Loucy (cell line): Measurements from ENCODE around the gene NIPAL4.
A peak's percentile ranks its signal among the peaks of the same experiment; 100 is the strongest.

Source experiments
- H2AFZ ChIP-seq: fragments of 200-600 bp; sonication (generic); 2 replicates; pipeline ENCODE4 v1.6.0; 2016; ENCODE audit warnings: antibody characterized with exemption, mild to moderate bottlenecking, low read length, moderate library complexity
- H3F3A ChIP-seq: fragments of 200-600 bp; 2 replicates; pipeline ENCODE4 v1.6.0; 2016; ENCODE audit warnings: antibody characterized with exemption, low read depth, mild to moderate bottlenecking
- H3K27me3 ChIP-seq: fragments of 200-600 bp; sonication (generic); 2 replicates; pipeline ENCODE4 v1.6.1; 2014; ENCODE audit warnings: low read length, mild to moderate bottlenecking; ENCODE audit not compliant: insufficient read depth, poor library complexity, severe bottlenecking
- H3K36me3 ChIP-seq: fragments of 200-600 bp; sonication (generic); 2 replicates; pipeline ENCODE4 v1.6.1; 2016; ENCODE audit warnings: low read length; ENCODE audit not compliant: insufficient read depth
- H3K4me1 ChIP-seq: fragments of 200-600 bp; sonication (generic); 2 replicates; pipeline ENCODE4 v1.5.1; 2014; ENCODE audit warnings: low read length, mild to moderate bottlenecking; ENCODE audit not compliant: insufficient read depth, poor library complexity, severe bottlenecking
- H3K4me2 ChIP-seq: fragments of 200-600 bp; sonication (generic); 2 replicates; pipeline ENCODE4 v1.6.0; 2014; ENCODE audit warnings: antibody characterized with exemption, low read length, low read depth, mild to moderate bottlenecking; ENCODE audit not compliant: poor library complexity, severe bottlenecking
- H3K4me3 ChIP-seq: fragments of 200-600 bp; sonication (generic); 2 replicates; pipeline ENCODE4 v1.5.1; 2014; ENCODE audit warnings: low read length, mild to moderate bottlenecking, mixed read lengths; ENCODE audit not compliant: poor library complexity, severe bottlenecking
- H3K79me2 ChIP-seq: fragments of 200-600 bp; sonication (generic); 2 replicates; pipeline ENCODE4 v1.6.1; 2014; ENCODE audit warnings: low read length; ENCODE audit not compliant: insufficient read depth
- H3K9ac ChIP-seq: fragments of 200-600 bp; sonication (generic); 2 replicates; pipeline ENCODE4 v1.6.0; 2014; ENCODE audit warnings: mild to moderate bottlenecking, low read depth, low read length, moderate library complexity; ENCODE audit not compliant: poor library complexity, severe bottlenecking
- H3K9me2 ChIP-seq: fragments of 200-600 bp; sonication (generic); replicated peaks from 2 replicates; pipeline ENCODE4 v1.6.1; 2016; ENCODE audit warnings: low read depth, low read length, mixed read lengths
- H3K9me3 ChIP-seq: fragments of 200-600 bp; sonication (generic); 2 replicates; pipeline ENCODE4 v1.6.1; 2014; ENCODE audit warnings: mild to moderate bottlenecking, antibody characterized with exemption, low read length, low read depth; ENCODE audit not compliant: insufficient read depth
- H4K20me1 ChIP-seq: fragments of 200-600 bp; sonication (generic); 2 replicates; pipeline ENCODE4 v1.6.0; 2014; ENCODE audit warnings: antibody characterized with exemption, low read length, mild to moderate bottlenecking; ENCODE audit not compliant: insufficient read depth, poor library complexity, severe bottlenecking
- EZH2phosphoT487 ChIP-seq: fragments of 200-600 bp; IDR thresholded peaks from 2 replicates; pipeline ENCODE4 v1.6.1; 2018; ENCODE audit warnings: antibody characterized with exemption, mild to moderate bottlenecking, moderate library complexity, borderline replicate concordance
- TF ChIP-seq, protein P1 (sequence below): fragments of 200-600 bp; sonication (generic); conservative IDR thresholded peaks from 2 replicates; pipeline ENCODE4 v1.5.1; 2014; ENCODE audit warnings: mild to moderate bottlenecking, antibody characterized with exemption, low read length

The NIPAL4 gene

DNA sequence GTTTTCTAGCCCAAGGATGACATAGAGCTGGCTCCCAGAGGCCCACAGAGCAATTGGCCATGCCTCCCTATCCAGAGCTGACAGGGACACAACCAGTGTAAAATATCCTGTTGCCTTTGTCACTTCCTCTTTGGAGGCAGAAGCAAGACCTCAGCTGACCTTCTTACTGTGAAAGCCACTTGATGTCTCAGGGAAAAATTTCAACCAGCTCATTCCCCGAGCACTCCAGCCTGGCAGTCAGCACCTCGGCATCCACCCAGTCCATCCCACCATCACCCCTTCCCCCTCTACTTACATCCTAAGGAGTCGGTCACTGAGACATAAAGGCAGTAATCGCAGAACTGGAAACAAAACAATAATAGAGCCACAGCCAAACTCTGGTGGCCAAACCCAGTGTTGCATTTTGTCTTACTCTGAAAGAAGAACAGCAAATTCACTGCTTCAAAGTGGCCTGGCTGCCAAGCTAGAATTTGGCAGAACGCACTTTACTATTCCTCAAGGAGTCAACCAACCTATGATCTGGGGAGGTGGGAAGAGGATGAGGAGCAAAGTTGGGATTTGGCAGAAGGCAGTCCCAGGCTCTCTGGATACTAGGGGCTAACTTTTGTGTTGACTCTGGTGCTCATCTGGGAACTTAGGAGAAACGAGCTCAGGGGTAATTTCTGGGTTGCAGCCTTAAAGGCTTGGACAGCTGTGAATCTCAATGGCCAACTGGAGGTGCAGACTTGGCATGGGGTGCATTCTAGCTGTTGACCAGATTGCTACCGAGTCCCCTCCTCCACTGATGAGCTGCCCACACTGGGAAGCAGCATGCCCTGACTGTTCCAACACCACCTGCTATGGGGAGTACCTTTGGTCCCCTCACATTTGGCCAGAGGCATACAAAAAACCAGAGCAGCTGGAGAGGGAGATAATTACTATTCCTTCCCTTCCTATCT is 13.6 kb downstream of the NIPAL4 start:
- Histone ChIP-seq H4K20me1 (no peaks in the 10 kb centered on the region), H3K4me1 (no peaks in the 10 kb centered on the region), H3K4me2 (no peak overlapping the region), H3K9me3 (no peaks in the 10 kb centered on the region), H3K36me3 (no peaks in the 10 kb centered on the region), H3K4me3 (no peak overlapping the region), H3K9ac (no peak overlapping the region), H3F3A (no peaks in the 10 kb centered on the region), H3K9me2 (no peaks in the 10 kb centered on the region), H3K27me3 (no peaks in the 10 kb centered on the region), H2AFZ (no peak overlapping the region), H3K79me2 (no peaks in the 10 kb centered on the region)
- TF ChIP-seq, protein P1, sequence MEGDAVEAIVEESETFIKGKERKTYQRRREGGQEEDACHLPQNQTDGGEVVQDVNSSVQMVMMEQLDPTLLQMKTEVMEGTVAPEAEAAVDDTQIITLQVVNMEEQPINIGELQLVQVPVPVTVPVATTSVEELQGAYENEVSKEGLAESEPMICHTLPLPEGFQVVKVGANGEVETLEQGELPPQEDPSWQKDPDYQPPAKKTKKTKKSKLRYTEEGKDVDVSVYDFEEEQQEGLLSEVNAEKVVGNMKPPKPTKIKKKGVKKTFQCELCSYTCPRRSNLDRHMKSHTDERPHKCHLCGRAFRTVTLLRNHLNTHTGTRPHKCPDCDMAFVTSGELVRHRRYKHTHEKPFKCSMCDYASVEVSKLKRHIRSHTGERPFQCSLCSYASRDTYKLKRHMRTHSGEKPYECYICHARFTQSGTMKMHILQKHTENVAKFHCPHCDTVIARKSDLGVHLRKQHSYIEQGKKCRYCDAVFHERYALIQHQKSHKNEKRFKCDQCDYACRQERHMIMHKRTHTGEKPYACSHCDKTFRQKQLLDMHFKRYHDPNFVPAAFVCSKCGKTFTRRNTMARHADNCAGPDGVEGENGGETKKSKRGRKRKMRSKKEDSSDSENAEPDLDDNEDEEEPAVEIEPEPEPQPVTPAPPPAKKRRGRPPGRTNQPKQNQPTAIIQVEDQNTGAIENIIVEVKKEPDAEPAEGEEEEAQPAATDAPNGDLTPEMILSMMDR = no peak
- no peak for TF ChIP-seq EZH2phosphoT487

DNA sequence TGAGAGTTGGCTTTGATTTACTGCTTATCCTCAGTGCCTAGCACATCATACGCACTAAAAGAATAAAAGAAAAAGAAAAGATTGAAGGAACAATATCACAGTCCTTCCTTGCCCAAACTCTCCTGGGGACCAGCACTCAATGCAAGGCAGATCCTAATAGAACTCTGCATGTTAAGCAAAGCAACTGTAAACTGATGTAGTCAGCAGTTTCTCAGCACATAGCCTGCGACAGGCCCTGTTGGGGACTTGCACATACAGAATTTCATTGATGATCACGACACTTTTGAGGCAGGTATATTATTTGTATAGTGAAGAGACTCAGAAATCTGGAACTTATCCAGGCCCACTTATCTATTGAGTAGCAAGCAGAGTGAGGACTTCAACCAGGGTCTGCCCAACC is 15.4 kb downstream of the NIPAL4 start:
- H2AFZ ChIP-seq = no peak overlapping the region
- H3K9ac ChIP-seq = no peak overlapping the region
- H3K9me2 ChIP-seq = no peaks in the 10 kb centered on the region
- no peak overlapping the region for H3K4me2 ChIP-seq
- no peaks in the 10 kb centered on the region for H3K4me1 ChIP-seq
- TF ChIP-seq, protein P1 = no peak
- TF ChIP-seq EZH2phosphoT487 = no peak
- H3K4me3 ChIP-seq = no peak overlapping the region
- H3K27me3 ChIP-seq = no peaks in the 10 kb centered on the region
- H4K20me1 ChIP-seq = no peaks in the 10 kb centered on the region
- no peaks in the 10 kb centered on the region for H3K79me2 ChIP-seq
- no peaks in the 10 kb centered on the region for H3K36me3 ChIP-seq
- H3K9me3 ChIP-seq = no peaks in the 10 kb centered on the region
- H3F3A ChIP-seq = no peaks in the 10 kb centered on the region

DNA sequence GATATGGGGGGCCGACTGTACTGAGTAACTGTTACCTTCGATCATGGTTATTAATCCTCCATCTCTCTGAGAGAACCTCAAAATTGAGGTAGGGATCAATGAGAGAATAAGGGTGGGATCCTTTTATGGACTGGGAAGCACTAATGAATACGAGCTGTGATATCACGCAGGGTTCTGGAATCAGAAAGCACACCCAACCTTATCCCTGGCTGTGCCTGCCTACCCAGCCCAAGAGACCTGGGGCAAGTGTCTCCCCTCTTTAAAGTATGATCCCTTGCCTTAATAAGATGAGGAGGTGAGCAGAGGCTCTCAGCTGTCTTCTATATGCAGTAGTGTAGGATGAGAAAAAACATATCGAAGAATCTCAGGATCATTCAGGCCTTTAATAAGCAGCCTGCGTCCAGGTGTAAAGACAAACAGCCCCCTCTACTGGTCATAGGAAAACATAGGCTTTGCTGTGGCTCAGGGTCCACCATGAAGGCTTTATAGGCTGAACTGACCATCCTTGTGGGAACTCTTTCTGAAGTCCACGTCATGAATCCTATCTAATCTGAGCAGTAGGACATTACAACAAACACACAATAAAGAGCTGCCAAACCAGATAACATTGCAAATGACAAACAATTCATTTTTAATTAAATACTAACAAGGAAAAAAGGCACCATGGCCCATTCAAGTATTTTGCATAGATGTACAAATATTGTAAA is 16.8 kb downstream of the NIPAL4 start:
- H3K4me3 ChIP-seq = no peak overlapping the region
- H3K9ac ChIP-seq = no peak overlapping the region
- no peaks in the 10 kb centered on the region for H3K9me2 ChIP-seq
- no peaks in the 10 kb centered on the region for H3F3A ChIP-seq
- no peaks in the 10 kb centered on the region for H3K36me3 ChIP-seq
- no peaks in the 10 kb centered on the region for H3K9me3 ChIP-seq
- no peaks in the 10 kb centered on the region for H3K4me1 ChIP-seq
- H3K27me3 ChIP-seq = no peaks in the 10 kb centered on the region
- H3K79me2 ChIP-seq = no peaks in the 10 kb centered on the region
- TF ChIP-seq EZH2phosphoT487 = no peak
- TF ChIP-seq, protein P1 = peak; percentile 64
- no peak overlapping the region for H2AFZ ChIP-seq
- no peaks in the 10 kb centered on the region for H4K20me1 ChIP-seq
- H3K4me2 ChIP-seq = no peak overlapping the region
